RPMI7951 (cell line): ENCODE results near the gene DHX9. TPM values are rescaled to one million over a fixed set of nuclear protein-coding genes. Genes with fewer than 3 reads are reported as not detected.
"Not testable (repeated sequence)": the region's sequence is repeated elsewhere in the genome, so short reads cannot be mapped to it uniquely, and the experiment has no call there.

ENCODE experiments used
- DNase-seq: peaks from one replicate; pipeline ENCODE4 v3.0.0-alpha.2; 2012; ENCODE audit warnings: low read depth
- total RNA-seq: library from RNA; depleted of rRNA; stranded (reverse); fragments of >200 nt; shearing (Covaris generic); gene quantifications from 2 replicates; pipeline ENCODE4 v1.2.3, GENCODE V29; 2014; rRNA removed

The DHX9 gene
- total RNA-seq, 1 experiment from 2014 or later = 126 TPM

- no peak for DNase-seq
These were observed 49.8 kb downstream of the DHX9 start for GRCh38 chr1:182888736-182889531.

GRCh38 chr1:182889997-182890396 is 50.9 kb downstream of the DHX9 start:
- DNase-seq = no peak

- peak; percentile 3 for DNase-seq
These were observed 51.9 kb downstream of the DHX9 start for GRCh38 chr1:182890927-182891610.

GRCh38 chr1:182897696-182898095 is 58.5 kb downstream of the DHX9 start:
- DNase-seq = no peak

GRCh38 chr1:182901946-182902345 is 62.8 kb downstream of the DHX9 start:
- DNase-seq = not testable (repeated sequence)

- no peak for DNase-seq
These were observed 66.2 kb downstream of the DHX9 start for GRCh38 chr1:182905321-182905720.

- peak; percentile 14 for DNase-seq
These were observed 70.4 kb downstream of the DHX9 start for GRCh38 chr1:182909578-182909977.

GRCh38 chr1:182910143-182910542 is 71.0 kb downstream of the DHX9 start:
- DNase-seq = no peak

DNA sequence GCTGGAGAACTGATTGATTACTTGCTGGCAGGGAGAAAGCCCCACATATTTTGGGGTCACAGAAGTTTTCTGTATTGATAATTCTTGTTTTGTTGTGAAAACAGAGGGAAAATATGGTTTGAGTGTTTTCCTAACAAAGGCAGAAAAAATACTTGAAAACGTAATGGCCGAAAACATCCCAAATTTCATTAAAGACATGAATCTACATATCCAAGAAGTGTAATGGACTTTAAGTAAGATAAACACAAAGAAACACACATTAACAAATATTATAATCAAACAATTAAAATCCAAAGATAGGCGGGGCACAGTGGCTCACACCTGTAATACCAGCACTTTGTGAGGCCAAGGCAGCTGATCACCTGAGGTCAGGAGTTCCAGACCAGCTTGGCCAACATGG is 74.3 kb downstream of the DHX9 start:
- no peak for DNase-seq

DNA sequence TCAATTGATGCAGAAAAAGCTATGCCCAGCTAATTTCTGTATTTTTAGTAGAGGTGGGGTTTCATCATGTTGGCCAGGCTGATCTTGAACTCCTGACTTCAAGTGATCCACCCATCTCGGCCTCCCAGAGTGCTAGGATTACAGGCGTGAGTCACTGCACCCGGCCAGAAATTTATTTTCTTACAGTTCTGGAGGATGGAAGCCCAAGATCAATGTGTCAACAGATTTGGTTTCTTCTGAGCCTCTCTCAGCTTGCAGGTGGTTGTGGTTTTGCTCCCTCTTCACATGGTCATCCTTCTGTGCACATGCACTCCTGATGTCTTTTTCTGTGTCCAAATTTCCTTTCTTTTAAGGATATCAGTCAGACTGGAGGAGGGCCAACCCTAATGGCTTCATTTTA is 78.2 kb downstream of the DHX9 start:
- DNase-seq = peak; percentile 43

DNA sequence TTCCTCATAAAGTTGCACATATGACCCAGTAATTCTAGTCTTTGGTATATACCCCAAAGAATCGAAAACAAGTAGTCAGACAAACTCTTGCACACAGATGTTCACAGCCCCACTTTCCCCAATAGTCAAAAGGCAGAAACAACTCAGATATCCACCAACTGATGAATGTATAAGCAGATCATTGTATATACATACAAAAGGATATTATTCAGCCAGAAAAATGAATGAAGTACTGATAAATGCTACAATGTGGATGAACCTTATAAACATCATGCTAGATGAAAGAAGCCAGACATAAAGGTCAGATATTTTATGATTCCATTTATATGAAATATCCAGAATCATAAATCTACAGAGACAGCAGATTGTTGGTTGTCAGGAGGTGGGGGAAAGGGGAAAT is 86.5 kb downstream of the DHX9 start:
- DNase-seq = no peak

- no peak for DNase-seq
These were observed 88.7 kb downstream of the DHX9 start for GRCh38 chr1:182927693-182928433.

DNA sequence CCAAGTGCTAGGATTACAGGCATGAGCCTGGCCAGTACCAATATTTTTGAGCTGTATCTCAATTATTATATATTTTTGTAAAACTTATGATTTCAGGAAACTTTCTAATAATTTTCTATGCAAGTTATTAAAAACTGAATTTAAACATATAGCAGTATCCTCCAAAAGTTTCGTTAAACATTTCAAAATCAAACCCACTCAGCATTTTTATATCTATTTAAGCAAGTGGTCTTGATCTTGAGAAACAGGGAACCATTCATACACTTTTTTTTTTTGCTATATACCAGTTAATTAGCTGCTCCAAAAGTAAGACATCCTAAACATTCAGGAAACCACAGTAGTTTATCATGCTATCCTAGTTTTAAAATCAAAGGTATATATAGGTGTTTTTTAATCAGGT is 91.8 kb downstream of the DHX9 start:
- DNase-seq = no peak

DNA sequence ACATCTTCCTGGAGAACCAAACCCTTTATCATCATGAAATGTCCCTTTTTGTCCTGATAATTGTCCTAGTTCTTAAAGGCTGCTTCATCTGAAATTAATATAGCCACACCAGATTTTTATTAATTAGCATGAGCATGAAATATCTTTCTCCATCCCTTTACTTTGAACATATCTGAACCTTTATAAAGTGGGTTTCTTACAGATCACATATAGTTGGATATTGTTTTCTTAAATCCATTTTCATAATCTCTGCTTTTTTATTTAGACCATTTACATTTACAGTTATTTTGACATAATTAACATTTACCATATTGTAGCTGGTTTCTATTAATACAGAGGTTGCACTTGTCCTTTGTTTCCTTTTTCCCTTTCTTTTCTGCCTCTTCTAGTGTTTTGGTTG is 96.6 kb downstream of the DHX9 start:
- DNase-seq = no peak

Other genes starting within 250 kb of the DHX9 start
- gene RGS16, start 235.0 kb upstream of the DHX9 start, total RNA-seq = 4.1 and 4.6 TPM in 2 replicates
- gene RGS8, start 154.8 kb upstream of the DHX9 start, total RNA-seq = under 0.01 and 0.10 TPM in 2 replicates
- 1.9 and 2.6 TPM in 2 replicates for gene NPL, start 49.6 kb upstream of the DHX9 start, total RNA-seq
- gene SHCBP1L, start 113.8 kb downstream of the DHX9 start, total RNA-seq = not detected in 2 replicates
- gene LAMC1, start 184.1 kb downstream of the DHX9 start, total RNA-seq = 132 and 133 TPM in 2 replicates